BJ (cell line): Measurements from ENCODE around the gene ZNF366. TPM values are rescaled to one million over a fixed set of nuclear protein-coding genes. Genes with fewer than 3 reads are reported as not detected.

Source experiments
- CTCF ChIA-PET: fragments of 350-600 bp; formaldehyde crosslinking; extraction: SDS; loops from one replicate; lab custom pipeline; 2021; ENCODE audit warnings: antibody characterized with exemption, inconsistent platforms; lab: Yijun Ruan, JAX
- POLR2A ChIA-PET: fragments of 300-600 bp; sonication (Branson Sonifier 250); formaldehyde crosslinking; extraction: SDS; loops from one replicate; lab custom pipeline; 2021; ENCODE audit warnings: antibody characterized with exemption; lab: Charles Lee
- DNase-seq: peaks from one replicate; pipeline ENCODE4 v3.0.0-alpha.2; 2011; ENCODE audit warnings: low read depth
- H3K27me3 ChIP-seq: 2 replicates; pipeline ENCODE4 v1.6.0; 2011; ENCODE audit warnings: low read length; ENCODE audit not compliant: control insufficient read depth, insufficient read depth
- H3K36me3 ChIP-seq: 2 replicates; pipeline ENCODE4 v1.5.1; 2011; ENCODE audit warnings: low read length; ENCODE audit not compliant: control insufficient read depth, insufficient read depth
- H3K4me3 ChIP-seq: 2 replicates; pipeline ENCODE4 v1.5.1; 2011; ENCODE audit warnings: low read depth, mild to moderate bottlenecking, control low read depth, low read length
- CTCF ChIP-seq: IDR thresholded peaks from 2 replicates; pipeline ENCODE4 v1.5.1; 2011; ENCODE audit warnings: low read depth, mild to moderate bottlenecking, control low read depth, inconsistent platforms, low read length, moderate library complexity; ENCODE audit not compliant: insufficient read depth
- polyA plus RNA-seq: library from polyadenylated mRNA; depleted of rRNA; stranded (reverse); fragments of >200 nt; gene quantifications from 2 replicates; pipeline ENCODE4 v1.2.3, GENCODE V29; 2011

ZNF366 gene
- polyA plus RNA-seq, 1 experiment, result not detected

- DNase-seq, result no peak
- H3K4me3 ChIP-seq, result no peak overlapping the region
- H3K36me3 ChIP-seq, result no peaks in the 10 kb centered on the region
- CTCF ChIA-PET, result interaction anchor here (0.6 to 5.7 kb wide), 6 partner anchors 8 to 162 kb away, joined by 3 to 65 read pairs (median 8); no protein-coding TSS in a partner anchor
- no peak for TF ChIP-seq CTCF
- no peaks in the 10 kb centered on the region for H3K27me3 ChIP-seq
- POLR2A ChIA-PET, result no interaction called here
These were observed 15.4 kb upstream of the ZNF366 start for GRCh38 chr5:72522607-72523006.

GRCh38 chr5:72519111-72519510 lies 11.9 kb upstream of the ZNF366 start:
- POLR2A ChIA-PET, result no interaction called here
- no peaks in the 10 kb centered on the region for H3K27me3 ChIP-seq
- CTCF ChIA-PET, result interaction anchor here (2.4 to 3.1 kb wide), 2 partner anchors 107 to 153 kb away, joined by 5 to 26 read pairs; no protein-coding TSS in a partner anchor
- TF ChIP-seq CTCF, result no peak
- no peaks in the 10 kb centered on the region for H3K36me3 ChIP-seq
- H3K4me3 ChIP-seq, result no peak overlapping the region
- no peak for DNase-seq

GRCh38 chr5:72518001-72518683 lies 10.9 kb upstream of the ZNF366 start:
- ChIA-PET POLR2A (no interaction called here), CTCF (interaction anchor here (1.3 to 3.1 kb wide), 3 partner anchors 14 to 152 kb away, joined by 3 to 26 read pairs (median 5); no protein-coding TSS in a partner anchor)
- no peak overlapping the region for H3K4me3 ChIP-seq
- H3K27me3 ChIP-seq, result no peaks in the 10 kb centered on the region
- H3K36me3 ChIP-seq, result no peaks in the 10 kb centered on the region
- TF ChIP-seq CTCF, result no peak
- no peak for DNase-seq

- CTCF ChIA-PET, result no interaction called here
- DNase-seq, result no peak
- Histone ChIP-seq H3K4me3 (no peak overlapping the region), H3K36me3 (no peaks in the 10 kb centered on the region), H3K27me3 (no peaks in the 10 kb centered on the region)
- TF ChIP-seq CTCF, result no peak
- POLR2A ChIA-PET, result interaction anchor here (0.9 kb wide), 1 partner anchor 139 kb away, joined by 3 read pairs; no protein-coding TSS in a partner anchor
These were observed 9.7 kb upstream of the ZNF366 start for GRCh38 chr5:72516916-72517315.

GRCh38 chr5:72515211-72515610 lies 8.0 kb upstream of the ZNF366 start:
- no peak for DNase-seq
- no peaks in the 10 kb centered on the region for H3K36me3 ChIP-seq
- ChIA-PET CTCF (no interaction called here), POLR2A (no interaction called here)
- TF ChIP-seq CTCF, result no peak
- H3K27me3 ChIP-seq, result no peaks in the 10 kb centered on the region
- H3K4me3 ChIP-seq, result no peak overlapping the region
